ENCODE data around the gene CBY3. TPM values are rescaled to one million over a fixed set of nuclear protein-coding genes. Genes with fewer than 3 reads are reported as not detected.
"Not testable (repeated sequence)": the region's sequence is repeated elsewhere in the genome, so short reads cannot be mapped to it uniquely, and the experiment has no call there.

The CBY3 gene
- total RNA-seq, 3 donors from 2014 or later: not detected

- DNase-seq: peak in 1 of 3 donors; percentile 18
Measured at GRCh38 chr5:179680014-179680779, 637 bp downstream of the CBY3 start.

GRCh38 chr5:179679014-179679674 lies 1.7 kb downstream of the CBY3 start:
- no peak for TF ChIP-seq CTCF (IDR thresholded peaks at IDR 0.05)
- ATAC-seq (peak; percentile 27), DNase-seq (peak; percentile 81 to 88 (median 84))
- Histone ChIP-seq H3K36me3 (ENCODE audit: low read depth) (no peaks in the 10 kb centered on the region), H3K4me3 (peak overlapping the region; percentile 42), H3K9me3 (no peaks in the 10 kb centered on the region), H3K4me1 (ENCODE audit: low read depth) (peaks cover 14% of the 10 kb centered on the region)
- intact Hi-C loops (cut with DNase I, micrococcal nuclease): no loop called here

More at GRCh38 chr5:179680014-179680779, 637 bp downstream of the CBY3 start:
- Histone ChIP-seq H3K4me3 (no peak overlapping the region), H3K36me3 (ENCODE audit: low read depth) (no peaks in the 10 kb centered on the region), H3K9me3 (no peaks in the 10 kb centered on the region), H3K4me1 (ENCODE audit: low read depth) (peaks cover 14% of the 10 kb centered on the region)
- TF ChIP-seq CTCF (IDR thresholded peaks at IDR 0.05): no peak
- ATAC-seq: no peak
- intact Hi-C loops (cut with DNase I, micrococcal nuclease): no loop called here

- Histone ChIP-seq H3K36me3 (ENCODE audit: low read depth) (no peaks in the 10 kb centered on the region), H3K4me3 (peak overlapping the region; percentile 42), H3K4me1 (ENCODE audit: low read depth) (peaks cover 14% of the 10 kb centered on the region), H3K9me3 (no peaks in the 10 kb centered on the region)
- TF ChIP-seq CTCF (IDR thresholded peaks at IDR 0.05): no peak
- peak; percentile 96 to 97 (median 97) for DNase-seq
- peak; percentile 97 for ATAC-seq
- intact Hi-C loops (cut with DNase I, micrococcal nuclease): no loop called here
Measured at GRCh38 chr5:179678223-179679013, 2.4 kb downstream of the CBY3 start.

GRCh38 chr5:179668391-179668790 lies 12.4 kb downstream of the CBY3 start:
- Histone ChIP-seq H3K4me3 (no peak overlapping the region), H3K9me3 (no peaks in the 10 kb centered on the region), H3K4me1 (ENCODE audit: low read depth) (no peaks in the 10 kb centered on the region), H3K36me3 (ENCODE audit: low read depth) (no peaks in the 10 kb centered on the region)
- TF ChIP-seq CTCF (IDR thresholded peaks at IDR 0.05): no peak
- DNase-seq (peak in 2 of 3 donors; percentile 27 to 36), ATAC-seq (peak; percentile 62)
- intact Hi-C loops (cut with DNase I, micrococcal nuclease): no loop called here

GRCh38 chr5:179661647-179662046 lies 19.2 kb downstream of the CBY3 start:
- H3K9me3 ChIP-seq; DNase-seq; H3K4me1 ChIP-seq (ENCODE audit: low read depth); H3K36me3 ChIP-seq (ENCODE audit: low read depth); ATAC-seq; intact Hi-C loops (cut with DNase I, micrococcal nuclease); H3K4me3 ChIP-seq: not testable (repeated sequence)

GRCh38 chr5:179658179-179658856 lies 22.5 kb downstream of the CBY3 start:
- H3K36me3 ChIP-seq (ENCODE audit: low read depth); H3K4me1 ChIP-seq (ENCODE audit: low read depth); intact Hi-C loops (cut with DNase I, micrococcal nuclease); H3K9me3 ChIP-seq: not testable (repeated sequence)
- ATAC-seq (peak; percentile 67), DNase-seq (peak in 1 of 3 donors; percentile 33)
- H3K4me3 ChIP-seq: peak overlapping the region; percentile 19

- H3K4me3 ChIP-seq; H3K4me1 ChIP-seq (ENCODE audit: low read depth); intact Hi-C loops (cut with DNase I, micrococcal nuclease); H3K9me3 ChIP-seq; H3K36me3 ChIP-seq (ENCODE audit: low read depth): not testable (repeated sequence)
- ATAC-seq (peak; percentile 99), DNase-seq (peak in 2 of 3 donors; percentile 33 to 64)
Measured at GRCh38 chr5:179657302-179658178, 23.3 kb downstream of the CBY3 start.

GRCh38 chr5:179653135-179653534 lies 27.7 kb downstream of the CBY3 start:
- not testable (repeated sequence) for ATAC-seq

More at GRCh38 chr5:179653135-179653534, 27.7 kb downstream of the CBY3 start:
- H3K4me3 ChIP-seq; H3K36me3 ChIP-seq (ENCODE audit: low read depth); H3K4me1 ChIP-seq (ENCODE audit: low read depth); H3K9me3 ChIP-seq; intact Hi-C loops (cut with DNase I, micrococcal nuclease); DNase-seq: not testable (repeated sequence)

Data from mucosa of descending colon (tissue), 3 donors.